NB4 (cell line): ENCODE data around the gene PARD3.

Experiments
- DNase-seq: peaks from one replicate; pipeline ENCODE4 v3.0.0; 2010; ENCODE audit warnings: low read depth
- H3K4me3 ChIP-seq: one replicate; pipeline ENCODE4 v1.5.1; 2011; ENCODE audit warnings: mild to moderate bottlenecking, low read depth, low read length, moderate library complexity
- CTCF ChIP-seq: IDR thresholded peaks from one replicate; pipeline ENCODE4 v1.5.1; 2012; ENCODE audit warnings: low read depth, low read length
- MAX ChIP-seq: IDR thresholded peaks from 2 replicates; pipeline ENCODE4 v1.6.1; 2011; ENCODE audit warnings: low read depth, low read length
- MYC ChIP-seq: IDR thresholded peaks from 2 replicates; pipeline ENCODE4 v1.6.1; 2011; ENCODE audit warnings: low read depth, low read length
- POLR2A ChIP-seq: IDR thresholded peaks from 2 replicates; pipeline ENCODE4 v1.6.1; 2011; ENCODE audit warnings: mild to moderate bottlenecking; ENCODE audit not compliant: insufficient read length; ENCODE audit errors: extremely low read depth

The PARD3 gene

GRCh38 chr10:34113504-34114225 lies 701.4 kb downstream of the PARD3 start:
- no peak for TF ChIP-seq POLR2A
- no peak for TF ChIP-seq MYC
- no peak for TF ChIP-seq MAX
- no peak for TF ChIP-seq CTCF
- no peak overlapping the region for H3K4me3 ChIP-seq
- DNase-seq = no peak

- TF ChIP-seq MAX (no peak), CTCF (no peak), MYC (no peak), POLR2A (no peak)
- DNase-seq = no peak
- H3K4me3 ChIP-seq = no peak overlapping the region
Measured at GRCh38 chr10:34112171-34112782, 702.8 kb downstream of the PARD3 start.

- no peak for TF ChIP-seq MAX
- TF ChIP-seq POLR2A = no peak
- TF ChIP-seq MYC = no peak
- no peak for DNase-seq
- no peak overlapping the region for H3K4me3 ChIP-seq
Measured at GRCh38 chr10:34111179-34111578, 703.9 kb downstream of the PARD3 start.

- TF ChIP-seq POLR2A (no peak), MAX (peak; percentile 49; the same call in 1 of the 2 replicates)
- DNase-seq = peak; percentile 26
- no peak overlapping the region for H3K4me3 ChIP-seq
Measured at GRCh38 chr10:34109952-34110702, 705.0 kb downstream of the PARD3 start.

GRCh38 chr10:34109495-34109894 lies 705.6 kb downstream of the PARD3 start:
- no peak overlapping the region for H3K4me3 ChIP-seq
- TF ChIP-seq CTCF (no peak), MYC (no peak), MAX (no peak), POLR2A (no peak)
- DNase-seq = no peak

- TF ChIP-seq MYC = no peak
- TF ChIP-seq POLR2A = no peak
- TF ChIP-seq CTCF = no peak
- TF ChIP-seq MAX = no peak
Measured at GRCh38 chr10:34107626-34108516, 707.2 kb downstream of the PARD3 start.

More at GRCh38 chr10:34107626-34108516, 707.2 kb downstream of the PARD3 start:
- no peak overlapping the region for H3K4me3 ChIP-seq
- no peak for DNase-seq
